DOHH2 (cell line): Measurements from ENCODE around the gene CTSE.

Source experiments
- CTCF ChIP-seq: fragments of 200-600 bp; sonication (generic); IDR thresholded peaks from one replicate; pipeline ENCODE4 v1.5.1; 2014; ENCODE audit warnings: antibody characterized with exemption, mild to moderate bottlenecking, low read depth, low read length; ENCODE audit not compliant: poor library complexity, severe bottlenecking
- EZH2phosphoT487 ChIP-seq: fragments of 200-600 bp; sonication (generic); IDR thresholded peaks from 2 replicates; pipeline ENCODE4 v1.6.1; 2017; ENCODE audit warnings: borderline replicate concordance, mild to moderate bottlenecking, antibody characterized with exemption, low read length, moderate library complexity, mixed read lengths

GRCh38 chr1:206011057-206011456 is 12.6 kb downstream of the CTSE start:
- TF ChIP-seq CTCF (no peak), EZH2phosphoT487 (no peak)
